ENCODE measurements around the gene KRTAP1-5. TPM values are rescaled to one million over a fixed set of nuclear protein-coding genes. Genes with fewer than 3 reads are reported as not detected.

Gene KRTAP1-5
- total and polyA plus RNA-seq, 10 of the 15 experiments (the other 5 are each of a cell fraction or from before 2014, with no cell fraction given) = not detected

GRCh38 chr17:40996829-40997228 lies 30.2 kb downstream of the KRTAP1-5 start (continued):
- TF ChIP-seq STAT1 (conservative IDR thresholded peaks at IDR 0.05) (no peak), HCFC1 (IDR thresholded peaks at IDR 0.05; ENCODE audit: low read length) (no peak), NRF1 (conservative IDR thresholded peaks at IDR 0.05; ENCODE audit: low read depth, low read length) (no peak), MTA2 (IDR thresholded peaks at IDR 0.05; ENCODE audit: low read depth) (no peak), ZSCAN29 (IDR thresholded peaks at IDR 0.05) (no peak), NR2C2 (IDR thresholded peaks at IDR 0.05; ENCODE audit: borderline replicate concordance, control insufficient read depth, insufficient read length, low read depth) (no peak), BMI1 (IDR thresholded peaks at IDR 0.05; ENCODE audit: borderline replicate concordance) (no peak)

- intact Hi-C loops (cut with micrococcal nuclease; ENCODE audit: unreplicated experiment) = no loop called here
- BruUV-seq (replicated peaks) = no TSS peak
- POLR2A ChIA-PET = no interaction called here
Measured at GRCh38 chr17:40995116-40995515, 31.9 kb downstream of the KRTAP1-5 start.

More at GRCh38 chr17:40995116-40995515, 31.9 kb downstream of the KRTAP1-5 start:
- TF ChIP-seq ETV6 (conservative IDR thresholded peaks at IDR 0.05 in 1 of 2, IDR thresholded peaks at IDR 0.05 in 1 of 2; ENCODE audit: borderline replicate concordance in 1 of 2, low read depth in 1 of 2) (no peak), CEBPB (IDR thresholded peaks at IDR 0.05; ENCODE audit: borderline replicate concordance in 1 of 2, low read depth in 2 of 2, low read length in 2 of 2) (no peak), CBFB (IDR thresholded peaks at IDR 0.05; ENCODE audit: low read depth) (no peak), SMAD5 (IDR thresholded peaks at IDR 0.05; ENCODE audit: low read depth) (no peak), IRF3 (IDR thresholded peaks at IDR 0.05) (no peak), ZNF217 (IDR thresholded peaks at IDR 0.05) (no peak), ATF2 (IDR thresholded peaks at IDR 0.05; ENCODE audit: low read length) (no peak), NRF1 (conservative IDR thresholded peaks at IDR 0.05; ENCODE audit: low read depth, low read length) (no peak), MLLT1 (IDR thresholded peaks at IDR 0.05) (no peak), IKZF1 (conservative IDR thresholded peaks at IDR 0.05) (no peak)
- H3K9ac ChIP-seq (ENCODE audit: control insufficient read depth, insufficient read depth, low read length) = no peak overlapping the region
- no peaks in the 10 kb centered on the region for H3K36me3 ChIP-seq (ENCODE audit: control insufficient read depth in 2 of 2, insufficient read depth in 2 of 2, low read length in 1 of 2)
- no peak overlapping the region for H2AFZ ChIP-seq (ENCODE audit: control insufficient read depth, low read depth, low read length)
- H4K20me1 ChIP-seq (ENCODE audit: control insufficient read depth, insufficient read depth) = no peaks in the 10 kb centered on the region
- ChIA-PET RAD21 (ENCODE audit: unreplicated experiment) (no interaction called here), CTCF (interaction anchor here (0.6 to 1.7 kb wide), 2 partner anchors 9 to 138 kb away, joined by 4 read pairs; no protein-coding TSS in a partner anchor), SMC1A (ENCODE audit: uncharacterized antibody, unreplicated experiment) (no interaction called here)
- H3K9me3 ChIP-seq (replicated peaks; ENCODE audit: control insufficient read depth, insufficient read depth, low read length) = no peaks in the 10 kb centered on the region
- WGBS (ENCODE audit: insufficient coverage, insufficient replicate concordance, low lambda C conversion rate, missing lambda C conversion rate) = 0% methylated on average over 1 of the region's 1 CpG
- DNase-seq (ENCODE audit: low read depth, low spot score) (no peak), ATAC-seq (no peak), FAIRE-seq (no peak)
- H3K79me2 ChIP-seq (ENCODE audit: control insufficient read depth, insufficient read depth, low read length) = no peaks in the 10 kb centered on the region
- no peak overlapping the region for H3K4me3 ChIP-seq
- in situ Hi-C loops (cut with MboI) = no loop called here
- no peak overlapping the region for H3K4me2 ChIP-seq (ENCODE audit: control insufficient read depth, insufficient read depth)
- H3K4me1 ChIP-seq (ENCODE audit: control insufficient read depth, insufficient read depth, low read length) = no peaks in the 10 kb centered on the region
- H3K27me3 ChIP-seq (replicated peaks in 1 of 2; ENCODE audit: control insufficient read depth in 2 of 2, insufficient read depth in 2 of 2, low read length in 1 of 2) = peaks cover 0 to 8% of the 10 kb centered on the region in 2 experiments; a peak in 1 of 4 replicates
- H3K27ac ChIP-seq (ENCODE audit: control insufficient read depth, insufficient read depth) = no peak overlapping the region

All from GM12878 (cell line).